Kidney (tissue), 14 donors: ENCODE measurements around the gene DHRS3. TPM values are rescaled to one million over a fixed set of nuclear protein-coding genes. Genes with fewer than 3 reads are reported as not detected.

Source experiments
- DNase-seq, 5 donors: peaks; one replicate each; pipeline ENCODE4 v3.0.0-alpha.2; 2013 to 2020
- FAIRE-seq: peaks from 2 replicates; lab custom pipeline; 2012; peaks lifted over from hg19 to GRCh38; lab: Jason Lieb, UNC
- H3K27ac ChIP-seq, 2 donors: one replicate each; pipeline ENCODE4 v1.7.0; 2013; ENCODE audit warnings: low read depth in 2 of 2, low read length in 2 of 2, inconsistent platforms in 1 of 2
- H3K27me3 ChIP-seq: one replicate; pipeline ENCODE4 v1.7.1; 2013; ENCODE audit warnings: low read length, inconsistent platforms; ENCODE audit not compliant: control insufficient read depth, insufficient read depth
- H3K36me3 ChIP-seq, 3 donors: one replicate each; pipeline versions ENCODE4 v1.7.0 to v1.7.1; 2013; ENCODE audit warnings: low read length in 3 of 3, control low read depth in 1 of 3, inconsistent platforms in 1 of 3; ENCODE audit not compliant: insufficient read depth in 3 of 3, control insufficient read depth in 2 of 3
- H3K4me1 ChIP-seq, 3 donors: one replicate each; pipeline versions ENCODE4 v1.7.0 to v1.7.1; 2013; ENCODE audit warnings: low read length in 3 of 3, inconsistent platforms in 1 of 3, low read depth in 1 of 3; ENCODE audit not compliant: control insufficient read depth in 2 of 3, insufficient read depth in 2 of 3
- H3K4me3 ChIP-seq, 3 donors: one replicate each; pipeline versions ENCODE4 v1.7.0 to v1.8.1; 2013; ENCODE audit warnings: low read length in 3 of 3, control low read depth in 1 of 3, inconsistent platforms in 1 of 3
- H3K9ac ChIP-seq, 3 donors: one replicate each; pipeline versions ENCODE4 v1.7.0 to v1.7.1; 2013; ENCODE audit warnings: low read length in 3 of 3, control low read depth in 1 of 3, inconsistent platforms in 1 of 3
- H3K9me3 ChIP-seq, 3 donors: one replicate each; pipeline versions ENCODE4 v1.7.0 to v1.7.1; 2013; ENCODE audit warnings: low read length in 3 of 3, control low read depth in 1 of 3, inconsistent platforms in 1 of 3; ENCODE audit not compliant: control insufficient read depth in 2 of 3, insufficient read depth in 1 of 3
- CTCF ChIP-seq: IDR thresholded peaks from 3 replicates; pipeline ENCODE4 v1.5.1; 2012; ENCODE audit warnings: mild to moderate bottlenecking, moderate library complexity, borderline replicate concordance; ENCODE audit not compliant: insufficient read depth; ENCODE audit errors: extremely low read depth
- intact Hi-C: fragments of 100-400 bp; cut with DNase I; formaldehyde crosslinking; loops from one replicate; pipeline ENCODE4 v1.11.1; 2022
- polyA plus RNA-seq: library from polyadenylated mRNA; stranded (reverse); fragments of 350-450 nt; fragmentation: Illumina TruSeq; extraction: RNeasy Lipid Tissue Mini Kit (QIAGEN cat#74804); gene quantifications from one replicate; pipeline ENCODE4 v1.2.3, GENCODE V29; 2014; ENCODE audit warnings: low read depth, low replicate concordance; ENCODE audit not compliant: insufficient read depth
- total RNA-seq: library from RNA; stranded (reverse); fragmentation: NEBNext Ultra II Directional; extraction: Animal tissue kit (Norgen Biotek cat#: 25700); gene quantifications from one replicate; pipeline ENCODE4 v1.2.1, GENCODE V29; 2021
- donor health status: control.
- donor health status: control.
- donor health status: control.
- donor health status: control.
- donor health status: control.
- donor health status: DM: yes; HTN: yes; CAD: no.
- donor health status: Normal renal cell carcinoma (clear cell type).

The DHRS3 gene
- total and polyA plus RNA-seq, 2 donors from 2014 or later = 44.8 to 97.1 TPM

DNA sequence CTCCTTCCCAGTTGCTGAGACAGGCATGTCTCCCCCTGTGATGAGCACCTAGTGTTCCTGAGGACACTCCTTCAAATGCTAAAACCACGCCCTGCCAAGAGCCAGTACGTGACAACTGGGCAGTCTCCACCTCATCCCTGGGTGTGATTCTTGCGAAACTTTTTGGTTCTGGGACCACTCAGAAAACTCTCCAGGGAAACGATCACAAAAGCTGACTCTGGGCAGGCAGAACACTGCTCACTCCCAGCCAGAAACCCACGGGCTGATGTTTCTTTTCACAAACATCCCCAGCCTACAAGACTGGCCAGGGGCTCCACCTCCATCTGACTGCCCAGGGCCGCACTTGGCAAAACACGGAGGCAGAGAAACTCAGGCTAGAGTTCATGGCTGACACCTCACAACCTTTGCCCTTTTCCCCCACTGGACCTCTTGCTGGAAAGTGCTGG, 24.4 kb downstream of the DHRS3 start:
- Histone ChIP-seq H3K9me3 (no peaks in the 10 kb centered on the region), H3K9ac (peak overlapping the region in 1 of 3 donors; percentile 58), H3K36me3 (peaks cover 2 to 18% (median 6%) of the 10 kb centered on the region in 3 donors), H3K4me1 (peaks cover 2 to 59% (median 50%) of the 10 kb centered on the region in 3 donors), H3K27me3 (no peaks in the 10 kb centered on the region), H3K4me3 (no peak overlapping the region), H3K27ac (peak overlapping the region; percentile 25 to 78)
- FAIRE-seq = no peak
- DNase-seq = no peak
- intact Hi-C loops = no loop called here
- TF ChIP-seq CTCF = no peak

DNA sequence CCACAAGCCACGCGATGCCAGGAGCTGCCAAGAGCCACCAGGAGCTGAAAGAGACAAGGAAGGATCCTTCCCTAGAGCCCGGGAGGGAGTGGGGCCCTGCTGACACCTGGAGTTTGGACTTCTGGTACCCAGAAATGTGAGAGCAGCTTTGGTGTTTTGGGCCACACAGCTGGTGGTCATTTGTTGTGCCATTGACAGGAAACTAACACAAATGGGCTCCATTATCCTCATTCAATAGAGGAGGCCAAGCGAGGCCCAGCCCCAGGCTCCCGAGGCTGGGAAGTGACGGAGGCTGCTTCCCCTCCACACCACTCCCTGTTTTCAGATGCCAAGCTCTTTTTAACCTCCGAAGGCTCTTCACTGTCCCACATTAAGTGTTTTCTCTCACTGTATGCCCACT, 25.5 kb downstream of the DHRS3 start:
- Histone ChIP-seq H3K9ac (peak overlapping the region in 1 of 3 donors; percentile 1), H3K4me1 (peaks cover 2 to 48% (median 39%) of the 10 kb centered on the region in 3 donors), H3K36me3 (peaks cover under 1 to 27% (median 6%) of the 10 kb centered on the region in 3 donors), H3K27me3 (no peaks in the 10 kb centered on the region), H3K9me3 (no peaks in the 10 kb centered on the region), H3K4me3 (no peak overlapping the region), H3K27ac (peak overlapping the region; percentile 5 to 14)
- TF ChIP-seq CTCF = no peak
- intact Hi-C loops = no loop called here
- DNase-seq = no peak
- FAIRE-seq = no peak

DNA sequence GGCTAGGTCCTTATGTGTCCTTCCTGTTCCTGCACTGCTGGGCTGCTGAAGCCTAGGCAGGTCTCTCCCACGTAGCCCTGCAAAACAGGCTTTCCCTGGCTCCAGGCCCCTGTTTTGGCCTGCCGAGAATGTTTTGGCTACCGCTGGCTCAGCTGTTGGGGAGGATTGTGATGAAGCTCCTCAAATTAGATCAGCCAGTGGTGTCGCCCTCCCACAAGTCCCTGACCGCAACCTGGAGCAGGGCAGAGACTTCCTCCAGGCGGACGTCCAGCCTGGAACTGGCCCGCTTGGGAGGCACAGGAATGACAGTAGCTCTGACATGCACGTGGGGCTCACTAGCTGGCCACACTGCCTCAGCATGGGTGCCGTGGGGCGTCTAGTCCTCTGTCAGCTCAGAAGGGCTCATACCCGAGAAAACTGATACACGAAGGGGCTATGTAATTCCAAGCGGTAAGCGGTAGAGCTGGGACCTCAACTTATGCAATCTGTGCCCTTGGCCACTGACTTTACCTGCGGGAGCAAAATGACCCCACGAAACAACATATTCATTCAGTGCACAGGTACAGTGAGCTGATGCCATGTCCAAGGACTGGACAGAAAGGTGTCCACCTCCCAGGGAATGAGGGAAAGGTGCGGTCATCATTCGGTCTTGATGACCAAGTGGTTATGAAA, 26.6 kb downstream of the DHRS3 start:
- intact Hi-C loops = no loop called here
- H3K9me3 ChIP-seq = no peaks in the 10 kb centered on the region
- no peaks in the 10 kb centered on the region for H3K27me3 ChIP-seq
- H3K4me1 ChIP-seq = peaks cover 0 to 40% (median 32%) of the 10 kb centered on the region in 3 donors
- no peak for FAIRE-seq
- peaks cover 2 to 27% (median 6%) of the 10 kb centered on the region in 3 donors for H3K36me3 ChIP-seq
- no peak for DNase-seq
- no peak overlapping the region for H3K4me3 ChIP-seq
- peak overlapping the region in 1 of 3 donors; percentile 12 for H3K9ac ChIP-seq
- TF ChIP-seq CTCF = no peak
- H3K27ac ChIP-seq = peak overlapping the region; percentile 14 to 63
